ENCODE measurements around the gene SNX20.

Gene SNX20

DNA sequence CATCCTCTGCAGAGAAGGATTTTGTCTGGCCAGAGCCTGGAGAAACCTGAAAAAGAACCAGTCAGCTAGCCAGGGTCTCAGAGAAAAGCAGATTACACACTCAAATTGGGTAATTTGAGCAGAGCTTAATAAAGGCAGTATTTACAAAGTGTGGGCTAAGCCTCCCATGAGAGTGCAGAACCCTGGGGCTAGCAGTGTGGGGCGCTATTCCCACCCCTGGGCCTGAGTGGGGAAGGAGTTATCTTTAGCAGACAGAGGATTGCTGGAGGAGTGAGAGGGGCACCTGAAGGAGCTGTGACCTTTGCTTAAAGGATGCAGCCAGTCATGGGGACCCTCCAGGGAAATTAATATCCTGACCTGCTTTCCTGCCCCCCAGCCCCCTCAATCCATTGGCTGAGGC, 46.2 kb downstream of the SNX20 start:
- DNase-seq (ENCODE audit: low read depth) = no peak

DNA sequence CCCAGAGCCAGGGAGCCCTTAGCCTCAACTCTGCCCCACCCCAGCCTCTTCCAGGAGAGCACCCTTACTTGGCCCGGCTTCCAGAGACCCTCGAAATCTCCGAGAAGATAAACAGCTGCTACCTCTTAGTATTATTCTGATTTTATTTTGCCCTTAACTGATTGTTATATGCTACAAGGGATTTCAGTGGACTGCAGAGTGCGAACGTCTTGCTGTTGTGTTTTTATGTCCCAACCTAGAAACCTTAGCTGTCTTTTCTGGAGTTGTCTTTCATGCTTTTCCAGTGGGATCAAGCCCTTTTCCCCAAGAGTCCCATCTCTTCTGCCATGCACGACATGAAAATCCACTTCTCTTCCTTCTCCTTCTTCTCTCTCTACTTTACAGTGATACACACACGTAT, 47.0 kb downstream of the SNX20 start:
- no peak for DNase-seq (ENCODE audit: low read depth)

DNA sequence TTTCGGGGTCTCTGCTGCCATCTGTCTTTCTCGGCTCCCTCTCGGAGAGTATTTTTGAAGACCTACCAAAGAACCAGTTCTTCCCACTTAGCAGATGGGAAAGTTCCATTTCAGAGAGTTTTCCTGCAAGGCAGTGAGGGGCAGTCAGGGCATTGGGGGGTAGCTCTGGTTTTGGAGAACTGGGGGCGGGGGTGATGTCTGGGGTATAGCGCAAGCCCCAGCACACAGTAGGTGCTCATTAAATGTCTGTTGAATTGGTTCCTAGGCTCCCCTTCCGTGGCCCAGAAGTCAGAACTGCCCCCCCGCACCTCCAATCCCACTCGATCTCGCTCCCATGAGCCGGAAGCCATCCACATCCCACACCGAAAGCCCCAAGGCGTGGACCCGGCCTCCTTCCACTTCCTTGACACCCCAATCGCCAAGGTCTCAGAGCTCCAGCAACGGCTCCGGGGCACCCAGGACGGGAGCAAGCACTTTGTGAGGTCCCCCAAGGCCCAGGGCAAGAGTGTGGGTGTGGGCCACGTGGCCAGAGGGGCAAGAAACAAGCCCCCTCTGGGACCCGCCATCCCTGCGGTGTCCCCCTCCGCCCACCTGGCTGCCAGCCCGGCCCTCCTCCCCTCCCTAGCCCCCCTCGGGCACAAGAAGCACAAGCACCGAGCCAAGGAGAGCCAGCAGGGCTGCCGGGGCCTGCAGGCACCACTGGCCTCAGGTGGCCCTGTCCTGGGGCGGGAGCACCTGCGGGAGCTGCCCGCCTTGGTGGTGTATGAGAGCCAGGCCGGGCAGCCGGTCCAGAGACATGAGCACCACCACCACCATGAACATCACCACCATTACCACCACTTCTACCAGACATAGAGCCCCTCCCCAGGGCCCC, 47.9 kb downstream of the SNX20 start:
- no peak for DNase-seq (ENCODE audit: low read depth)

DNA sequence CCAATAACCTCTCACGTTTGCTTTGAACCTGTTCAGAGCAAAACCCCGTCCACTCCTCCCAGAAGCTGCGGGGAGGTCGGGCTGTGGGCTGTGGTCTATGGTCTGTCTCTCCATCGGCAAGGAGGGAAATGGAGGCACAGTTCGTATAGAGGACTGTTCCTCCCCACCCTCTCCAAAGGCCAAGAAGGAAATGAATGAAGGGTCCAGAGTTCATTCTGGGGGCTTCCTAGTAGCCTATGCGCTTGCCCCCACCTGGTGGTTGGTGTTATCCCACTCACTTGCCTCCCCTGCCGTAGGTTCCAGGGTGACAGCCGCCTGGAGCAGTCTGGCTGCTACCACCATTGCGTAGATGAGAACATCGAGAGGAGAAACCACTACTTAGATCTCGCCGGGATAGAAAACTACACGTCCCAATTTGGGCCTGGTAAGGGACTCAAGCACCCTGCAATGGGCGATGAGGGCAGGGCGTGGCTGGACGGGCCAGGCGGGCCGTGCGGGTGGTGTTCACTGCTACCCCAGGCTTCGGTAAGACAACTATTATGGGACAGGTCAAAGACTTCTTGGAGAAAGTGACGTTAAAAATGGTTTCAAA, 49.0 kb downstream of the SNX20 start:
- no peak for DNase-seq (ENCODE audit: low read depth)

DNA sequence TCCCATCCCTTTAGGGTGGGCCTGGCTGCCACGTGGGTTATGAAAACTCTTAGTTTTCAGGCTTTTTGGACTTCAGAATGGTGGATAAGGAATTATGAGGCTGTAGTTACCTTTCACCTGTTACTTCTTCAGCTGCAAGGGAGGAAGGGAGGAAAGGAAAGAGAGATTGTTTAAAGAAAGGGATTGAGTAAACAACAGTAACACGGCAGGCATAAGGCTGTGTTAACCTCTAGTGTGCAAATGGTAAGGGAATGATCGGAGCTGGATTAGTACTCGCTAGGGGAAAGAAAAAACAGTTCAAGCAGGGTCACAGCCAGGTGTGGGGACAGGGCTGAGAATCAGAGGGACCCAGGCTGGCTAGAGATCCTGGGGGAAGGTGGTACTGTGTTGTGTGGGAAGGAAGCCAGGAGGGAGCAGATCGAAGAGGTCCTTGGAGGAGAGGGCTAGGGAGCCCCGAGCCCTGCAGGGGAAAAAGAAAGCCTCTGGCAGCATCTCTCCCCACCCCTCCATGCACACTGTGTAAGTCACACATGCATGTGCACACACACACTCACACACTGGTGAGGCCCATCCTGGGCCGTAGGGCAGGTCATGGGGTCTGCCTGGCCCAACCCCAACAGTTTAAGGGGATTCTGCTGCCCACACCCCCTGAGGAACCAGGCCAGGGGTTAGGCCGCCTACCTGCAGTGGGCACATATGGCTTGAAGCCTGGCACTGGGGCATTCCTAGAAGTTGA, 49.7 kb downstream of the SNX20 start:
- no peak for DNase-seq (ENCODE audit: low read depth)

DNA sequence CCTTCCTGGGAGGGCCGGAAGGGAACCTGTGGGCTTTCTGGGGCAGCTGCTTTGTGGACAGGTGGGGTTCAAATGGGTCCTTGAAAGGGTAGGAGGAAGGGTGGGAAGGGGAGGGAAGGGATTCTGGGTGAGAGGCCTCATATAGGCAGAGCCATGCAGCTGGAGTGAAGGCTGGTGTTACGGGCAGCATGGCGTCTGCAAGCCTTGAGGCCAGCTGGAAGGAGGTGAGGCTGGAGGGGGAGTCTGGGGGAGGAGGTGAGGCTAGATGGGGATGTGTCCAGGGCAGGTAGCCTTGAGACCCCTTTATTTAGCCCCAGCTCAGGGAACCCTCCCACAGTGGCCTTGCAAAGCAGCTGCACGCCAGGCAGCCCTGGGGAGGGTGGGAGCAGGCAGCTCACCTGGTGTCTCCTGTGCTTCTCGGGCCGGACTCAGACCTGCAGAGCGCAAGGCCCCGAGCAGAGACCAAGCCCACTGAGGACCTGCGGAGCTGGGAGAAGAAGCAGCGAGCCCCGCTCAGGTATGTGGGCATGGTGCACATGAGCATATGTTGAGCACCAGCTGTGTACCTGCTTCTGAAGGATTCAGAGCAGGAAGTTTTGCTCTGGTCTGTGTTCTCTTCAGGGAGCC, 50.6 kb downstream of the SNX20 start:
- no peak for DNase-seq (ENCODE audit: low read depth)

DNA sequence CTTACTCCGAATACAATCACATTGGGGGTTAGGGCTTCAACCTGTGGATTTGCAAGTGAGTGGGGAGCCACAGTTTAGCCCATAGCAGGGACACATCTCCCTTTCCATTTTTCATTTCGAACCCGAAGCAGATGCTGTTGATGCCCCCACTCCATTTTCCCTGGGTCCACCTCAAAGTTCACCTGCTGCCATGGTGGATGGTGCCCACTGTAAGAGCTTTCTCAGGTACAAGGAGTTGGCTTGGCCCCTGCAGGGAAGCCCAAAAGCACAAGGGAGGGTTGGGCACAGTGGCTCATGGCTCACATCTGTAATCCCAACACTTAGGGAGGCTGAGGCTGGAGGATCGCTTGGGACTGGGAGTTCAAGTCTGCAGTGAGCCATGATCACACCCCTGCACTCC, 51.8 kb downstream of the SNX20 start:
- DNase-seq (ENCODE audit: low read depth) = no peak

DNA sequence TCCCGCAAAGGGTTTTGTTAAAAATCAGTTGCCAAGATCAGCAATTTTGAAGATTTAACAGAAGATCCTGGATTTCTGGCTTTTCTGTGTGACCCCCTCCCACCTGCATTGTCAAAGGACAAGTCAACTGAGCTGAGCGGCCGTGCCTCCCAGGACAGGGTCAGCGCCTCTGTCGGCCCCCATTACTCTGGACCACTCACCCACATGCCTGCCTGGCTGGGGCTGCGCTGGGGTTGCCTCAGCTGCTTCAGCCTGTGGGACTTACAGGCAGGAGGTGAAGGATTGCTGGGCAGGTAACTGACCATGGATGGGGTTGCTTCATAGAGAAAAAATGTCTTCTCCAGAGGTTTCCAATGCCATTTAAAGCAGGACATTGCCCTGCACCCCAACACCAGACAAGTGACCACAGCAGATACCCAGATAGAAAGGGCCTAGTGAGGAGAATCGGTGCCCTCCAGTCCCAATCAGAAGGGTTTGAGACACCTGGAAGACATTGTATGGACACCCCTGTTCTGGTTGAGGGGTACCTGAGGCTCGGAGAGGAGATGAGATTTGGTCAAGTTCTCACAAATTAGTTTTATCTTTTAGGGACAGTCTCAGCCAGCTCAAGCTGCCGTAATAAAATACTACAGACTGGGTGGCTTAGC, 52.8 kb downstream of the SNX20 start:
- no peak for DNase-seq (ENCODE audit: low read depth)

DNA sequence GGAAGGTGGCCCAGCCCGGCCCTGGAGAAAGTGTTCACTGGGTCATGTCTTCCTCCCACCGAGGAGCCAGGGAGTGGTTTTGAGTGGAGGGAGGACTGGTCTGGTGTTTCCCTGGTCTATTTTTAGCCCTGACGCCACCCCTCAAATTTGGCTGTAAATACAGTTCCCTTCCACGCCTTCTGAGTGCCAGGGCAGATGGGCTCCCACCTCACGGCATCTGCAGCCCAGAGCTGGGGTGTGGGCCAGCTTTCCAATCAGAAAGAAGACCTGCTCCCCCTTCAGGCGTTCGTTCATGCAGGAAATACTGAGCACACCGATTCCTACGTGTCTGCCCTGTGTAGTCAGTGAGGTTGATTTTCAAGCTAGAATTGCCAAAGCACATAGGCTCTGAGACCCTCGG, 53.7 kb downstream of the SNX20 start:
- DNase-seq (ENCODE audit: low read depth) = no peak

DNA sequence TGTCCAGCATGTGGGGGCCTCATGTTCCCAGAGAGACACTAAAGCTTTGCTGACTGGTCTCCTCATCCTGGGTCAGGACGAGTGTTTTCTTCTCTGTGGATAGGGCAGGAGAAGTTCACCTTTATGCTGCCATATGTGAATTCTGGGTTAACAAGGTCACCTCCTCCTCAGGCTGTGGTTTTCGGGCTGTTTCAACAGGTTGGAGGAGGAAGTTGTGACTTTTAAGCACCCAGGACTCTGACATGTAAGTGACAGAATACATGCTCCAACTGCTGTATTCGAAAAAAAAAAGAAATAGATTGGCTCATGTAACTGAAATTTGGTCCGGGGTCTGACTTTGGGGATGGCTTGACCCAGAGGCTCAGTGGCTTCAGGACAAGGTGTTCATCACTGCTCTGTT, 54.2 kb downstream of the SNX20 start:
- no peak for DNase-seq (ENCODE audit: low read depth)

DNA sequence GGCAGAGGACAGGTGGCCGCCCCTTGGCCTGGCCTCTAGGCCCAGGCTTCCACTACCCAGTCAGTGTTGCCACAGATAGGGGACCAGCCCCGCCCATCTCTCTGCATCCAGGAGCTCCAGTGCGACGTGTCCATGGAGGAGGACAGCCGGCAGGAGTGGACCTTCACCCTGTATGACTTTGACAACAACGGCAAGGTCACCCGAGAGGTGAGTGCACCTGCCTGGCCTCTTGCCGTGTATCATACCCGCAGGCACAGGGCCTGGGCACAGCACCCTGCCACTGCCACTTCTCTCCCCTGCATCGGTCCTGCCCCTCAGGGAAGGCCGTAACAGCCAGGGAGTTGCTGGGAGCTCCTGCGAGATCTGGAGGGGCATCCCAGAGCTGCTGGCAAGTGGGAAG, 55.7 kb downstream of the SNX20 start:
- DNase-seq (ENCODE audit: low read depth) = no peak

DNA sequence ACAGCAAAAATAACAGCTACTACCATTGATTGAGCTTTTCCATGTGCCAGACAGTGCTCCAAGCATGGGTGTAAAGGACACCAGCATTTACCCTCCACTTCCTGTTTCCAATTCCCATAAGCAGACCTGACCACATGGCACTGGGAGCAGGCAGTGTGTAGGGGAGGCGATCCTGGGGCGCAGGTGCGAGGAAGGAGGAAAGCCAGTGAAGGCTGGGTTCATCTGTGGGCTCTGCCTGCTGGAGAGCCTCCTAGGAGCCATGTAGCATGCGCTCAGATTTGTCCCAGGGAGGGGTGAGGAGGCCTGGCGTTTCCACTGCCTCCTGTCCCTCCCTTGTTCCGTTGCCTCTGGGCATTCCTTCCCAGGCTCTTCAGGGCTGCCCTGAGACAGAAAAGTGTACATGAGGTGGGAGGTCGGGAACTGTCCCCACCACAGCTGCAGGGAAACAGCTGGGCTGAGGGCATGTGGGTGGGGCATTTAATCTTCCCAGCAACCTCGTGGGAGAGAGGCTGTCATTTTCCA, 56.6 kb downstream of the SNX20 start:
- no peak for DNase-seq (ENCODE audit: low read depth)

DNA sequence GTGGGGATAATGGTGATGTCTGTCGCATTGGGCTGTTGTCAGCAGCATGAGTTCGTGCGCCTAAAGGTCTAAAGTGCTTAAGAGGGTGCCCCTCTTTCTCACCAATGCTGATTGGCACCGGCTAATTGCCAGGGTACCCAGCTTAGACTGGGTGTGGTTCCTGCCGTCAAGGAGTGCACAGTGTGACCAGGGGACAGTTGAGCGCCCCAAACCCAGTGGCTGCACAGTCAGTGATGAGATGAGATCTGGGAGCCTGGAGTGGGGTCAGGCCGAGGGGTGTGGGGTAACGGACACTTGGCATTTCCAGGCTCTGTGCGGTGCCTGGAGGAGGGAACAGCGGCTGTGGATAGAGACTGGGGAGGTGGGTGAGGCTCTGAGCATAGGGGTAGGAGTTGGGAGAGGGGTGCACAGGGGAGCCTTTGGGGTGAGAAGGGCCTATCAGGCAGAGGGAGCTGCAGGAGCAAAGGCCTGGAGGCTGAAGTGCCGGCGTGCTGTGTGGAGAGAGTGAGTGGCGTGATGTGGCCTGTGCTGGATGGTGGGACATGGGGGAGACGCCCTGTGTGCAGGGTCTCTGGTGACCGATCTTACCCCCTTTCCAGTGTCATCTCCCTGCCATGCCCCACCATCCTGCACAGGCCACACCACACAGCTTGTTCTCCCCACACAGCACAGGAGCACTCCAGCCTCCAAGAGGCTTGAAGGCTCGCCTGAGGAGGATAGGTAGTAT, 58.3 kb downstream of the SNX20 start:
- DNase-seq (ENCODE audit: low read depth) = no peak

DNA sequence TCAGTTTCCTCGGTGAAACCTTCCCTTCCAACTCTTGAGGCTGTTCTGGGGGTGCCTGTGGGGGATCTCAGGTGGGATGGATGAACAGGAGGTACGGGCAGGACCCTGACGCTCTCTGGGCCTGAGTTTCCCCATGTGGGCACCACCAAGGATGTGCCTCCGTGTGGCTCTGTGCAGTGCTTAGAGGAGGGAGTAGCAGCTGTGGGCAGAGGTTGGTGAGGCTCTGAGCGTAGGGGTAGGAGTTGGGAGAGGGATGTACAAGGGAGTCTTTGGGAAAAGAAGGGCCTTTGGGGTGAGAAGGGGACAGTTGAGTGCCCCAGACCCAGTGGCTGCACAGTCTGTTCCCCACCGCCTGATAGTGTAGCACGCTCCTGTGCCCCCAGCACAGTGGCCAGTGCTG, 59.1 kb downstream of the SNX20 start:
- no peak for DNase-seq (ENCODE audit: low read depth)

All from stimulated activated CD8-positive, alpha-beta memory T cell treated with anti-CD3 and anti-CD28 coated beads, Interleukin-12 subunit alpha, Interleukin-12 subunit beta, amount 100 ng/mL, for 4 hours (primary cell).